K562 (cell line): ENCODE measurements around the gene DKC1. TPM values are rescaled to one million over a fixed set of nuclear protein-coding genes. Genes with fewer than 3 reads are reported as not detected.
A peak's percentile ranks its signal among the peaks of the same experiment; 100 is the strongest.

ENCODE experiments used
- ATF1 ChIP-seq, 2 experiments: fragments of 450-650 bp in 1 of 2; IDR thresholded peaks; 2 replicates each; pipeline ENCODE4 v1.6.1; 2016; ENCODE audit warnings: missing compliant biosample characterization in 1 of 2, missing genetic modification characterization in 1 of 2
- CC2D1A ChIP-seq: fragments of 450-650 bp; IDR thresholded peaks from 2 replicates; pipeline ENCODE4 v1.6.1; 2017; ENCODE audit warnings: mild to moderate bottlenecking
- CREB1 ChIP-seq, 2 experiments: sonication (generic) in 1 of 2; formaldehyde crosslinking in 1 of 2; IDR thresholded peaks; 2 replicates each; pipeline versions ENCODE4 v1.6.1 to v1.8.0; 2012 to 2022; ENCODE audit warnings: inconsistent platforms in 1 of 2, mild to moderate bottlenecking in 1 of 2, missing genetic modification reagents in 1 of 2, moderate library complexity in 1 of 2
- EP300 ChIP-seq: IDR thresholded peaks from 2 replicates; pipeline ENCODE4 v1.6.1; 2012; ENCODE audit warnings: low read length, improper control_type of control experiment
- ESRRA ChIP-seq: fragments of 450-650 bp; IDR thresholded peaks from 2 replicates; pipeline ENCODE4 v1.6.1; 2014; ENCODE audit warnings: low read depth, mild to moderate bottlenecking, moderate library complexity, borderline replicate concordance
- HLTF ChIP-seq: fragments of 450-650 bp; IDR thresholded peaks from 2 replicates; pipeline ENCODE4 v1.6.1; 2016
- MCM5 ChIP-seq: fragments of 450-650 bp; IDR thresholded peaks from 2 replicates; pipeline ENCODE4 v1.6.1; 2016; ENCODE audit warnings: low read depth
- NR2C2 ChIP-seq, 2 experiments: fragments of 200-800 bp in 1 of 2; sonication (Bioruptor generic) in 1 of 2; sonication (generic) in 1 of 2; formaldehyde crosslinking in 1 of 2; IDR thresholded peaks; 2 replicates each; pipeline versions ENCODE4 v1.6.1 to v1.8.0; 2016 to 2022; ENCODE audit warnings: mild to moderate bottlenecking in 1 of 2, missing compliant biosample characterization in 1 of 2, missing genetic modification characterization in 1 of 2, missing genetic modification reagents in 1 of 2
- POLR2AphosphoS2 ChIP-seq: IDR thresholded peaks from 2 replicates; pipeline ENCODE4 v1.6.1; 2012; ENCODE audit warnings: low read length, improper control_type of control experiment
- RBM22 ChIP-seq: fragments of 200-400 bp; formaldehyde crosslinking; IDR thresholded peaks from 2 replicates; pipeline ENCODE4 v1.6.1; 2018; ENCODE audit warnings: low read length, low read depth; ENCODE audit not compliant: poor library complexity, severe bottlenecking
- SMARCA5 ChIP-seq: fragments of 450-650 bp; IDR thresholded peaks from 2 replicates; pipeline ENCODE4 v1.6.1; 2016
- SREBF1 ChIP-seq: fragments of 150-350 bp; IDR thresholded peaks from 2 replicates; pipeline ENCODE4 v1.6.1; 2014; ENCODE audit warnings: antibody characterized with exemption, low read depth, low read length, borderline replicate concordance
- ZNF232 ChIP-seq: sonication (generic); formaldehyde crosslinking; IDR thresholded peaks from 2 replicates; pipeline ENCODE4 v1.8.0; 2022; ENCODE audit warnings: mild to moderate bottlenecking, missing genetic modification reagents
- ZNF76 ChIP-seq: fragments of 250-450 bp; sonication (Bioruptor Pico); IDR thresholded peaks from 2 replicates; pipeline ENCODE4 v1.4.0; 2020; ENCODE audit warnings: mild to moderate bottlenecking, moderate library complexity, borderline replicate concordance
- polyA plus RNA-seq, 8 experiments: library from polyadenylated mRNA; depleted of rRNA in 4 of 8; stranded (reverse) in 5 of 8; unstranded in 3 of 8; fragments of >200 nt; fragmentation: Nextera tagmentation in 2 of 8; fragmentation: Illumina TruSeq in 1 of 8; extraction: Ambion mirVana in 2 of 8; extraction: Trizol in 1 of 8; gene quantifications; 2 replicates each; pipeline versions ENCODE4 v1.2.1 to v1.2.3, GENCODE V29; 2011 to 2014; ENCODE audit warnings: inconsistent platforms in 1 of 8, missing spikeins in 1 of 8
- total RNA-seq, 7 experiments: library from RNA; depleted of rRNA in 6 of 7; stranded (reverse); fragments of >200 nt in 6 of 7; fragmentation: Illumina TruSeq in 2 of 7; extraction: Trizol in 2 of 7; gene quantifications; 2 replicates each; pipeline versions ENCODE4 v1.2.1 to v1.2.3, GENCODE V29; 2011 to 2021; ENCODE audit warnings: low replicate concordance in 1 of 7
- TF ChIP-seq, protein P1 (sequence below), 2 experiments: fragments of 450-650 bp; IDR thresholded peaks; 2 replicates each; pipeline ENCODE4 v1.6.1; 2016; ENCODE audit warnings: mild to moderate bottlenecking in 2 of 2, borderline replicate concordance in 1 of 2, low read depth in 1 of 2, moderate library complexity in 1 of 2
- TF ChIP-seq, protein P2 (sequence below), 3 experiments: IDR thresholded peaks in 2 of 3; conservative IDR thresholded peaks in 1 of 3; 2 replicates each; pipeline ENCODE4 v1.5.1; 2011 to 2012; ENCODE audit warnings: low read length in 3 of 3, mild to moderate bottlenecking in 3 of 3, control low read depth in 2 of 3, improper control_type of control experiment in 1 of 3, inconsistent platforms in 1 of 3, low read depth in 1 of 3, mixed read lengths in 1 of 3, moderate library complexity in 1 of 3; ENCODE audit not compliant: insufficient read depth in 2 of 3
- TF ChIP-seq, protein P3 (sequence below): sonication (generic); formaldehyde crosslinking; IDR thresholded peaks from 2 replicates; pipeline ENCODE4 v1.8.1; 2023; ENCODE audit warnings: mild to moderate bottlenecking, missing genetic modification reagents, moderate library complexity

Gene DKC1
- total and polyA plus RNA-seq, 9 of the 15 experiments (the other 6 are each of a cell fraction or from before 2014, with no cell fraction given), result 205 to 313 (median 219) TPM

DNA sequence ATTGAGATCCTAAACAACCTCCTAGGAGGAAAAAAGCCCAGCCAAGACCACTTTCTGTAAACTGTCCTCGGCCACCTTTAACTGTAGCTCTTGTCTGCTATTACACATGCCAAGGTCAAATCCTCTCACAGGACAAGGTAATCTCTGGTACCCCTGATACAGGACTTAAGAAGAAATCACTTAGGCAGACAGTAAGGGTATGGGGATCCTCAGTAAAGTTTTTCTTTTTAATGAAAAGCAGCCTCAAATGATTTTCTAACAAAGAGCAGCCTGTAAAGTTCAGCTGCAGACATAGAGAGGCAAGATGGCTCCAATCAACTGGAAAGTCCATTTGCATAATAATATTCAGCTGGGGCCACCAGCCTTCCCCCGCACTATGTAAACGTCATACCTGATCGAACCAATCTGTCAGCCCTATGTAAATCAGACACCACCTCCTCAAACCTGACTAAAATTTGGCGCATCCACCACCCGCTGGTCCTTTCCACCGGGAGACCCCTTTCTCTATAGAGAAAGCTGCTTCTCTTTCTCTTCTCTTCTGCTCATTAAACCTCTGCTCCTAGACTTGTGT, 57.2 kb downstream of the DKC1 start (continued):
- TF ChIP-seq EP300 (no peak), RBM22 (no peak), POLR2AphosphoS2 (no peak), MCM5 (no peak), ESRRA (peak; percentile 75), CREB1 (IDR thresholded peaks at IDR 0.05) (no peak), CREB1 (CRISPR knock-in tag; IDR thresholded peaks at IDR 0.05) (no peak), ZNF232 (CRISPR knock-in tag) (no peak), SREBF1 (no peak), NR2C2 (CRISPR knock-in tag; IDR thresholded peaks at IDR 0.05) (no peak), NR2C2 (tag; IDR thresholded peaks at IDR 0.05) (peak; percentile 61), HLTF (no peak), SMARCA5 (no peak), ZNF76 (no peak), ATF1 (CRISPR knock-in tag; IDR thresholded peaks at IDR 0.05) (no peak), ATF1 (tag; IDR thresholded peaks at IDR 0.05) (peak; percentile 62), CC2D1A (no peak)
- TF ChIP-seq, protein P1, sequence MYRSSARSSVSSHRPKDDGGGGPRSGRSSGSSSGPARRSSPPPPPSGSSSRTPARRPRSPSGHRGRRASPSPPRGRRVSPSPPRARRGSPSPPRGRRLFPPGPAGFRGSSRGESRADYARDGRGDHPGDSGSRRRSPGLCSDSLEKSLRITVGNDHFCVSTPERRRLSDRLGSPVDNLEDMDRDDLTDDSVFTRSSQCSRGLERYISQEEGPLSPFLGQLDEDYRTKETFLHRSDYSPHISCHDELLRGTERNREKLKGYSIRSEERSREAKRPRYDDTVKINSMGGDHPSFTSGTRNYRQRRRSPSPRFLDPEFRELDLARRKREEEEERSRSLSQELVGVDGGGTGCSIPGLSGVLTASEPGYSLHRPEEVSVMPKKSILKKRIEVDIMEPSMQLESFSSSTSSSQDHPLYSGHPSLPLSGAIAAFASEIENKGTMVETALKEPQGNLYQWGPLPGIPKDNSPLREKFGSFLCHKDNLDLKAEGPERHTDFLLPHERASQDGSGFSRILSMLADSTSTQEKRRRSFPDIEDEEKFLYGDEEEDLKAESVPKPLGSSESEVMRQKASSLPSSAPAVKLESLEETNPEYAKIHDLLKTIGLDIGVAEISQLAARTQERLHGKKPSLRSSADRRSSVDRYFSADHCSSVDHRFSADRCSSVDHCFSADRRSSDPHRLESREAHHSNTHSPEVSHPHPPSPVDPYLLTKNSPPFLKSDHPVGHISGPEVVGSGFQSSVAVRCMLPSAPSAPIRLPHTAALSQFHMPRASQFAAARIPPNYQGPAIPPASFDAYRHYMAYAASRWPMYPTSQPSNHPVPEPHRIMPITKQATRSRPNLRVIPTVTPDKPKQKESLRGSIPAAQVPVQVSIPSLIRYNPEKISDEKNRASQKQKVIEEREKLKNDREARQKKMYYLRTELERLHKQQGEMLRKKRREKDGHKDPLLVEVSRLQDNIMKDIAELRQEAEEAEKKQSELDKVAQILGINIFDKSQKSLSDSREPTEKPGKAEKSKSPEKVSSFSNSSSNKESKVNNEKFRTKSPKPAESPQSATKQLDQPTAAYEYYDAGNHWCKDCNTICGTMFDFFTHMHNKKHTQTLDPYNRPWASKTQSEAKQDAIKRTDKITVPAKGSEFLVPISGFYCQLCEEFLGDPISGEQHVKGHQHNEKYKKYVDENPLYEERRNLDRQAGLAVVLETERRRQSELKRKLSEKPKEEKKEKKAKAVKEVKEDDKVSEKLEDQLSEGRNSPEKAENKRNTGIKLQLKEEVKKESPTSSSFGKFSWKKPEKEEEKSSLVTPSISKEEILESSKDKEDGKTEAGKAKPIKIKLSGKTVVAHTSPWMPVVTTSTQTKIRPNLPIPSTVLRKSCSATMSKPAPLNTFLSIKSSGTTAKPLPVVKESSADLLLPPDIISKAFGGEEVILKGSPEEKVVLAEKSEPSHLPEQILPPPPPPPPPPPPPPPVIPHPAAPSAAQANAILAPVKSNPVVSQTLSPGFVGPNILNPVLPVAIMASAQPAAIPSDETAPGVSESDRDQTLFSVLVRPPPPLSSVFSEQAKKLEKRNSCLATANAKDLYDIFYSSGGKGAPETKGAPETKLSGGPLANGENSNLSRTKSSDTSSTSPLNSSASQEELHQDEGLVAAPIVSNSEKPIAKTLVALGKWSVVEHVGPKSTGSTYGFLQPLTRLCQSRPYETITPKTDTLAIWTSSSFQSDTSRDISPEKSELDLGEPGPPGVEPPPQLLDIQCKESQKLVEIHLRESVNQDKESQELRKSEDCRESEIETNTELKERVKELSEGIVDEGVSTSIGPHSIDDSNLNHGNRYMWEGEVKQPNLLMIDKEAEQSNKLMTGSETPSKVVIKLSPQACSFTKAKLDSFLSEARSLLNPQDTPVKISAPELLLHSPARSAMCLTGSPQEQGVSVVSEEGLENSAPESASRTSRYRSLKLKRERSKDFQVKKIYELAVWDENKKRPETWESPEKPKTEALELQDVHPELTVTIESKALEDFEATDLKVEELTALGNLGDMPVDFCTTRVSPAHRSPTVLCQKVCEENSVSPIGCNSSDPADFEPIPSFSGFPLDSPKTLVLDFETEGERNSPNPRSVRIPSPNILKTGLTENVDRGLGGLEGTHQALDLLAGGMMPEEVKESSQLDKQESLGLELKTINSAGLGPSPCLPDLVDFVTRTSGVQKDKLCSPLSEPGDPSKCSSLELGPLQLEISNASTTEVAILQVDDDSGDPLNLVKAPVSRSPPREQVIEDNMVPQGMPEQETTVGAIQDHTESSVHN (IDR thresholded peaks at IDR 0.05; ENCODE audit: borderline replicate concordance in 1 of 2, low read depth in 1 of 2), result no peak
- TF ChIP-seq, protein P2, sequence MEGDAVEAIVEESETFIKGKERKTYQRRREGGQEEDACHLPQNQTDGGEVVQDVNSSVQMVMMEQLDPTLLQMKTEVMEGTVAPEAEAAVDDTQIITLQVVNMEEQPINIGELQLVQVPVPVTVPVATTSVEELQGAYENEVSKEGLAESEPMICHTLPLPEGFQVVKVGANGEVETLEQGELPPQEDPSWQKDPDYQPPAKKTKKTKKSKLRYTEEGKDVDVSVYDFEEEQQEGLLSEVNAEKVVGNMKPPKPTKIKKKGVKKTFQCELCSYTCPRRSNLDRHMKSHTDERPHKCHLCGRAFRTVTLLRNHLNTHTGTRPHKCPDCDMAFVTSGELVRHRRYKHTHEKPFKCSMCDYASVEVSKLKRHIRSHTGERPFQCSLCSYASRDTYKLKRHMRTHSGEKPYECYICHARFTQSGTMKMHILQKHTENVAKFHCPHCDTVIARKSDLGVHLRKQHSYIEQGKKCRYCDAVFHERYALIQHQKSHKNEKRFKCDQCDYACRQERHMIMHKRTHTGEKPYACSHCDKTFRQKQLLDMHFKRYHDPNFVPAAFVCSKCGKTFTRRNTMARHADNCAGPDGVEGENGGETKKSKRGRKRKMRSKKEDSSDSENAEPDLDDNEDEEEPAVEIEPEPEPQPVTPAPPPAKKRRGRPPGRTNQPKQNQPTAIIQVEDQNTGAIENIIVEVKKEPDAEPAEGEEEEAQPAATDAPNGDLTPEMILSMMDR (IDR thresholded peaks at IDR 0.05 in 2 of 3, conservative IDR thresholded peaks at IDR 0.05 in 1 of 3; ENCODE audit: insufficient read depth in 2 of 3, low read depth in 1 of 3, low read length in 3 of 3), result no peak
- TF ChIP-seq, protein P3, sequence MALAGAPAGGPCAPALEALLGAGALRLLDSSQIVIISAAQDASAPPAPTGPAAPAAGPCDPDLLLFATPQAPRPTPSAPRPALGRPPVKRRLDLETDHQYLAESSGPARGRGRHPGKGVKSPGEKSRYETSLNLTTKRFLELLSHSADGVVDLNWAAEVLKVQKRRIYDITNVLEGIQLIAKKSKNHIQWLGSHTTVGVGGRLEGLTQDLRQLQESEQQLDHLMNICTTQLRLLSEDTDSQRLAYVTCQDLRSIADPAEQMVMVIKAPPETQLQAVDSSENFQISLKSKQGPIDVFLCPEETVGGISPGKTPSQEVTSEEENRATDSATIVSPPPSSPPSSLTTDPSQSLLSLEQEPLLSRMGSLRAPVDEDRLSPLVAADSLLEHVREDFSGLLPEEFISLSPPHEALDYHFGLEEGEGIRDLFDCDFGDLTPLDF (CRISPR knock-in tag), result no peak
